GM19240 (cell line): ENCODE measurements around the gene ZNF485.

Experiments
- DNase-seq: peaks from one replicate; pipeline ENCODE4 v3.0.0; 2011; ENCODE audit warnings: low spot score; ENCODE audit not compliant: insufficient read length

ZNF485 gene

DNA sequence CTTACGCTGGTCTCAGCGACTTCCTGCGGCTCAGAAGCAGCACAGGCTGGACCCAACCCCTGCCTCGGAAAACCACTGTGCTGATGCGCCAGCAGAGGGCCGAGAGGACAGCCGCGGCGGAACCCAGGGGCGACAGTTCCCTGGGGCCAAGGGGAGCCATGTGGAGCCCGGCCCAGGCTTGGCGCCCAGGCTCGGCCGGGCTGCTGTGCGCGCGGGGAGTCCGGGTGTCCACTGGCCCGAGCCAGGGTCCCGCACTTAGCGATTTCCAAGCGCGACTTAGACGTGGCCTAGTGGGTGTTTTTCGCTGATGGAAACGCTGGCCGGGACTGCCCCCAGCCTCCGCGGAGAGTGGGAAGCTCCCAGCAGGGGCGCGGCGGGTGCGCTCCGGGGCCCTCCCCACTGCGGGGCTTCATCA, 61.1 kb downstream of the ZNF485 start:
- no peak for DNase-seq
